Panc1 (cell line): ENCODE measurements around the gene CUEDC2. TPM values are rescaled to one million over a fixed set of nuclear protein-coding genes. Genes with fewer than 3 reads are reported as not detected.
A peak's percentile ranks its signal among the peaks of the same experiment; 100 is the strongest.

Source experiments
- ATAC-seq: fragments of 200-7000 bp; cut with Tn5 transposase; 2 replicates; pipeline ENCODE4 v1.9.1; 2020; ENCODE audit warnings: mild to moderate bottlenecking, moderate library complexity
- BruUV-seq: library from RNA; stranded (reverse); fragments of 400-500 nt; replicated peaks from 2 replicates; lab custom pipeline; 2021; lab: Mats Ljungman, UMichigan
- CTCF ChIA-PET: fragments of 300-600 bp; sonication (Branson Sonifier 250); formaldehyde crosslinking; loops from one replicate; lab custom pipeline; 2022; ENCODE audit warnings: antibody characterized with exemption; lab: Charles Lee
- POLR2A ChIA-PET: fragments of 300-600 bp; sonication (Branson Sonifier 250); formaldehyde crosslinking; loops from one replicate; lab custom pipeline; 2022; ENCODE audit warnings: antibody characterized with exemption; lab: Charles Lee
- DNase-seq: peaks from one replicate; pipeline ENCODE4 v3.0.0-alpha.2; 2010; ENCODE audit warnings: low read depth, low spot score
- H3K27ac ChIP-seq: 2 replicates; pipeline ENCODE4 v1.5.1; 2011; ENCODE audit warnings: mild to moderate bottlenecking, low read length, inconsistent platforms
- H3K27me3 ChIP-seq: fragments of 200-500 bp; sonication (Bioruptor generic); 2 replicates; pipeline ENCODE4 v1.6.0; 2014; ENCODE audit warnings: low read length, inconsistent platforms; ENCODE audit not compliant: control insufficient read depth, insufficient read depth
- H3K36me3 ChIP-seq: fragments of 200-500 bp; sonication (Bioruptor generic); 2 replicates; pipeline ENCODE4 v1.5.1; 2014; ENCODE audit warnings: inconsistent platforms, mild to moderate bottlenecking, low read length, moderate library complexity; ENCODE audit not compliant: control insufficient read depth, insufficient read depth
- H3K4me1 ChIP-seq: 2 replicates; pipeline ENCODE4 v1.5.1; 2011; ENCODE audit warnings: inconsistent platforms, mild to moderate bottlenecking, low read length, moderate library complexity; ENCODE audit not compliant: control insufficient read depth, insufficient read depth
- H3K4me3 ChIP-seq, 2 experiments: 2 replicates each; pipeline ENCODE4 v1.5.1; 2011 to 2012; ENCODE audit warnings: low read depth in 2 of 2, low read length in 2 of 2, mild to moderate bottlenecking in 2 of 2, inconsistent platforms in 1 of 2, moderate library complexity in 1 of 2
- H3K9me3 ChIP-seq: fragments of 200-500 bp; sonication (Bioruptor generic); 2 replicates; pipeline ENCODE4 v1.5.1; 2014; ENCODE audit warnings: low read depth, mild to moderate bottlenecking, inconsistent platforms, low read length, moderate library complexity; ENCODE audit not compliant: control insufficient read depth, insufficient read depth
- POLR2AphosphoS5 ChIP-seq: IDR thresholded peaks from 2 replicates; pipeline ENCODE4 v1.6.1; 2012; ENCODE audit warnings: mild to moderate bottlenecking, low read depth, low read length, moderate library complexity
- REST ChIP-seq, 2 experiments: IDR thresholded peaks; 2 replicates each; pipeline ENCODE4 v1.6.1; 2011 to 2012; ENCODE audit warnings: low read depth in 2 of 2, control low read depth in 1 of 2, low read length in 1 of 2, mild to moderate bottlenecking in 1 of 2, moderate library complexity in 1 of 2; ENCODE audit not compliant: insufficient read depth in 1 of 2
- SIN3A ChIP-seq: IDR thresholded peaks from 2 replicates; pipeline ENCODE4 v1.6.1; 2012; ENCODE audit warnings: low read depth, mild to moderate bottlenecking, low read length, moderate library complexity, borderline replicate concordance; ENCODE audit not compliant: insufficient read depth
- TCF7L2 ChIP-seq: IDR thresholded peaks from 2 replicates; pipeline ENCODE4 v1.6.1; 2011; ENCODE audit warnings: mild to moderate bottlenecking, low read depth, low read length, inconsistent platforms
- in situ Hi-C: cut with HindIII; loops from 2 replicates; pipeline ENCODE4 v1.10.0; 2016; ENCODE audit warnings: low sequenced_read_pairs, low pct_unique_long_range_greater_than_20kb
- intact Hi-C: fragments of 100-400 bp; cut with micrococcal nuclease; formaldehyde crosslinking; loops from one replicate; pipeline ENCODE4 v1.10.0; 2022; ENCODE audit not compliant: unreplicated experiment
- total RNA-seq: library from RNA; stranded (reverse); gene quantifications from one replicate; pipeline ENCODE4 v1.2.1, GENCODE V29; 2021; ENCODE audit not compliant: unreplicated experiment
- TF ChIP-seq, protein P1 (sequence below): fragments of 450-650 bp; IDR thresholded peaks from 2 replicates; pipeline ENCODE4 v1.5.1; 2017; ENCODE audit warnings: mild to moderate bottlenecking

Gene CUEDC2
- total RNA-seq, 1 experiment from 2014 or later, result 79.3 TPM

DNA sequence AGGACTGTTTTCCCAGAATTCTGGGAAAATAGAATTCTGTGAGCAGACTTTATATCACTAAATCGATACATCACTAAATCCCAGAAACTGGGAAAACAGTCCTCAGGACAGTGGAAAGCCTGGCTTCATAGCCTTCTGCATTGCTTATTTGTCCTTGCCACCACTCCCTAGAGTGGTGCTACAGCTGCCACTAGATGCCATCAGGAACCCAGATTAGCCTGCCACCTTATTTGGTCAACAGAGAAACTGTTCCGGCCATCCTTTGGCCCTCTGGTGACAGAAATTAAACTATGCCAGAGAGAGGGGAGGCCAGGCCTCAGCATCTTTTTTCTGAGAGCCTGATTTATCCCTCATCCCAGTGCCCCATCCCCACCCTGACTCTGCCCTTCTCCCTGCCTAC lies 56.5 kb downstream of the CUEDC2 start:
- Histone ChIP-seq H3K36me3 (peaks cover 19% of the 10 kb centered on the region), H3K4me3 (no peak overlapping the region), H3K9me3 (no peaks in the 10 kb centered on the region), H3K27me3 (no peaks in the 10 kb centered on the region), H3K27ac (no peak overlapping the region), H3K4me1 (no peaks in the 10 kb centered on the region)
- CTCF ChIA-PET, result no interaction called here
- POLR2A ChIA-PET, result no interaction called here
- no TSS peak for BruUV-seq
- no peak for ATAC-seq
- DNase-seq, result no peak
- TF ChIP-seq TCF7L2 (no peak), REST (IDR thresholded peaks at IDR 0.05; ENCODE audit: insufficient read depth in 1 of 2, low read depth in 2 of 2, low read length in 1 of 2) (no peak), SIN3A (no peak), POLR2AphosphoS5 (no peak)
- TF ChIP-seq, protein P1, sequence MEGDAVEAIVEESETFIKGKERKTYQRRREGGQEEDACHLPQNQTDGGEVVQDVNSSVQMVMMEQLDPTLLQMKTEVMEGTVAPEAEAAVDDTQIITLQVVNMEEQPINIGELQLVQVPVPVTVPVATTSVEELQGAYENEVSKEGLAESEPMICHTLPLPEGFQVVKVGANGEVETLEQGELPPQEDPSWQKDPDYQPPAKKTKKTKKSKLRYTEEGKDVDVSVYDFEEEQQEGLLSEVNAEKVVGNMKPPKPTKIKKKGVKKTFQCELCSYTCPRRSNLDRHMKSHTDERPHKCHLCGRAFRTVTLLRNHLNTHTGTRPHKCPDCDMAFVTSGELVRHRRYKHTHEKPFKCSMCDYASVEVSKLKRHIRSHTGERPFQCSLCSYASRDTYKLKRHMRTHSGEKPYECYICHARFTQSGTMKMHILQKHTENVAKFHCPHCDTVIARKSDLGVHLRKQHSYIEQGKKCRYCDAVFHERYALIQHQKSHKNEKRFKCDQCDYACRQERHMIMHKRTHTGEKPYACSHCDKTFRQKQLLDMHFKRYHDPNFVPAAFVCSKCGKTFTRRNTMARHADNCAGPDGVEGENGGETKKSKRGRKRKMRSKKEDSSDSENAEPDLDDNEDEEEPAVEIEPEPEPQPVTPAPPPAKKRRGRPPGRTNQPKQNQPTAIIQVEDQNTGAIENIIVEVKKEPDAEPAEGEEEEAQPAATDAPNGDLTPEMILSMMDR, result no peak
- intact Hi-C loops (no loop called here), in situ Hi-C loops (no loop called here)

GRCh38 chr10:102375250-102375649 lies 57.1 kb downstream of the CUEDC2 start:
- no peaks in the 10 kb centered on the region for H3K9me3 ChIP-seq
- ATAC-seq, result peak; percentile 70; the same call in 1 of the 2 replicates
- POLR2A ChIA-PET, result no interaction called here
- no TSS peak for BruUV-seq
- in situ Hi-C loops (no loop called here), intact Hi-C loops (no loop called here)
- no peaks in the 10 kb centered on the region for H3K4me1 ChIP-seq
- TF ChIP-seq TCF7L2 (no peak), REST (IDR thresholded peaks at IDR 0.05; ENCODE audit: insufficient read depth in 1 of 2, low read depth in 2 of 2, low read length in 1 of 2) (no peak), POLR2AphosphoS5 (no peak), SIN3A (no peak)
- TF ChIP-seq, protein P1, result no peak
- no peaks in the 10 kb centered on the region for H3K27me3 ChIP-seq
- H3K27ac ChIP-seq, result no peak overlapping the region
- DNase-seq, result no peak
- CTCF ChIA-PET, result interaction anchor here (0.6 kb wide), 1 partner anchor 15 kb away, joined by 7 read pairs; no protein-coding TSS in a partner anchor
- no peak overlapping the region for H3K4me3 ChIP-seq
- H3K36me3 ChIP-seq, result peaks cover 17% of the 10 kb centered on the region
